Stimulated activated memory B cell treated with anti-CD40 and anti-IgM and Interleukin-4, amounts not matched to agents 10 μg/mL and 1 μg/mL and 100 μg/mL, for 72 hours (primary cell): Measurements from ENCODE around the gene HMX3.

Experiments used
- ATAC-seq: fragments of 150-1000 bp; cut with Tn5 transposase; 2 replicates; pipeline ENCODE4 v1.10.0; 2021
- H3K27ac Mint-ChIP-seq: one replicate; pipeline ENCODE4 v1.8.0; 2022; ENCODE audit warnings: mild to moderate bottlenecking, mixed read lengths
- H3K27me3 Mint-ChIP-seq: one replicate; pipeline ENCODE4 v1.8.0; 2022; ENCODE audit warnings: mixed read lengths
- H3K36me3 Mint-ChIP-seq: one replicate; pipeline ENCODE4 v1.8.0; 2022; ENCODE audit warnings: mixed read lengths
- H3K4me1 Mint-ChIP-seq: one replicate; pipeline ENCODE4 v1.8.0; 2022; ENCODE audit warnings: mixed read lengths
- H3K4me3 Mint-ChIP-seq: one replicate; pipeline ENCODE4 v1.8.0; 2022; ENCODE audit warnings: mild to moderate bottlenecking, moderate library complexity, mixed read lengths
- H3K9me3 Mint-ChIP-seq: one replicate; pipeline ENCODE4 v1.8.0; 2022; ENCODE audit warnings: mixed read lengths

HMX3 gene

DNA sequence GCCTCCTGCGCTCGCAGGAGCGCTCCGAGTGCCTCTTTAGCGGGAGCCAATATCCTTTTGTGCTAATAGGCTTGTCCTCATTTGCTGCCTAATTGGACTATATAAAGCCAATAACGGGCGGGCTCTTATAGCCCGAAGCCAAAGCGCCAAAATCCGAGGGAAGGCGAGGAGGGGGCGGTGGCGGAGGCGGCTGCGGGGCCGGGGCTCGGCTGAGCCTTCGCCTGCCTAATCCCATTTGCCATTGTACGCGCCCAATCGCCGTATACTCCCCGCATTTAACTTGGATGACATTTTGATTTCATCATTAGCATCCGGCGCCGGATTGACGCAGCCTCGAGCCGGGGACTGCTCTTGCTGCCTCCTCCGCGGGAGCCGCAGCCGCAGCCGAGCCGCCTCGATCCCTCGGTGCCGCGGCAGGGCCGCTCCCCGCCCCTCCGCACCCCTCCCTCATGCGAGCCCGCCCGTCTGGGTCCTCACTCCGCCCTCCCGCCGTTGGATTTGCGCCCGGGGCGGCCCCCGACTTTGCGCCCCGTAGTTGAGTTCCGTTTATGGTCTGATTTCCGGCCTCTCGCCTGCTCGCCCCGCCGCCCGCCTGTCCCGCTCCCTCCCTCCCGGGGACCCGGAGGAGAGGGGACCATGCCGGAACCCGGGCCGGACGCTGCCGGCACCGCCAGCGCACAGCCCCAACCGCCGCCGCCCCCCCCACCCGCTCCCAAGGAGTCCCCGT lies at the start of gene HMX3:
Gene HMX3 (plus strand): TSS at position 556 of the 727 bp plus-strand sequence. CDS start 81 bp downstream, at position 637.
- ATAC-seq, result no peak
- H3K36me3 Mint-ChIP-seq, result no peaks in the 10 kb centered on the region
- H3K27ac Mint-ChIP-seq, result peak within 1 kb of the TSS; percentile 30
- peaks cover 83% of the 10 kb centered on the region for H3K27me3 Mint-ChIP-seq
- H3K9me3 Mint-ChIP-seq, result no peaks in the 10 kb centered on the region
- H3K4me1 Mint-ChIP-seq, result peaks cover 28% of the 10 kb centered on the region
- H3K4me3 Mint-ChIP-seq, result peak within 1 kb of the TSS; percentile 50

GRCh38 chr10:123086281-123086680 lies 49.5 kb upstream of the HMX3 start:
- H3K4me1 Mint-ChIP-seq, result peaks cover 10% of the 10 kb centered on the region
- H3K9me3 Mint-ChIP-seq, result peaks cover 6% of the 10 kb centered on the region
- H3K27ac Mint-ChIP-seq, result no peak overlapping the region
- no peak overlapping the region for H3K4me3 Mint-ChIP-seq
- no peaks in the 10 kb centered on the region for H3K36me3 Mint-ChIP-seq
- no peak for ATAC-seq
- H3K27me3 Mint-ChIP-seq, result no peaks in the 10 kb centered on the region

DNA sequence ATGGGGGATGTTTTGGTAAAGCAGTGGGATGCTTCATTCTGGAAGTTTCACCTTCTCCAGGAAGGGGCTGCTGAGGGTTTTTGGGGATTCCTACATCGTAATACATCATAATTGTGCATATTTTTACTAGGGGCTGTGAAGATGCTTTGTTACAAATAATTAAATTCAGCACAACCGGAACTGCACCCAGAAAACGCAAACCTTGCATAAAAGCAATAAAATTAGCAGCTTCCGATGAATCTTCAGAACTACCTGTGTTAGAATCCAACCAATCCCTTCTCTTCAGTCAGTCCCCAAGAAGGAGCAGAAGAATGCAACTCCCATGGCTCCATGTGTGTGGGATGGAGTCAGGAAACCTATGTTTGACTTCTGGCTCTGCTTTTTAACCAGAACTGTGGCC lies 48.4 kb upstream of the HMX3 start:
- H3K36me3 Mint-ChIP-seq, result no peaks in the 10 kb centered on the region
- no peak overlapping the region for H3K27ac Mint-ChIP-seq
- H3K4me1 Mint-ChIP-seq, result peaks cover 10% of the 10 kb centered on the region
- no peak overlapping the region for H3K4me3 Mint-ChIP-seq
- peaks cover 6% of the 10 kb centered on the region for H3K9me3 Mint-ChIP-seq
- ATAC-seq, result no peak
- peaks cover 3% of the 10 kb centered on the region for H3K27me3 Mint-ChIP-seq

DNA sequence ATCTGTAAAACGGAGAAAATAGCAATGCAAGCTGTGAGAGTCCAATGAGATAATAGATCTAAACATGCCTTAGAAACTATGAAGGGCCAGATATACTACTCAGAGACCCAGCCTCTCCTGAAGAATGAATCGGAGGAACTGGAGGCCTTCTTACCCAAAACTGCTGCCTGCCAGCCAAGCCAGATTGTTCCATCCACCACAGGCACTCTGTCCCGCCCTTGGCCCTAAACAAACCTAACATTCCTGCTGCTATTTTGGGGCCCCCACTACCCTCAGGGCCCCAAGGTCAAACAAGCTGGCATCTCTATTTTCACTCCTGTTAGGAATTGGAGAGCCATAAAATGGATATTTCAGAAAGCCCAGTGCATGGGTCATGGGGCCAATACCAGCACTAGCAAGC lies 48.0 kb upstream of the HMX3 start:
- no peaks in the 10 kb centered on the region for H3K36me3 Mint-ChIP-seq
- peaks cover 7% of the 10 kb centered on the region for H3K27me3 Mint-ChIP-seq
- H3K27ac Mint-ChIP-seq, result no peak overlapping the region
- no peak for ATAC-seq
- no peak overlapping the region for H3K4me3 Mint-ChIP-seq
- H3K4me1 Mint-ChIP-seq, result peaks cover 10% of the 10 kb centered on the region
- H3K9me3 Mint-ChIP-seq, result peaks cover 6% of the 10 kb centered on the region

- no peak for ATAC-seq
- peaks cover 33% of the 10 kb centered on the region for H3K27me3 Mint-ChIP-seq
- H3K4me1 Mint-ChIP-seq, result peaks cover 10% of the 10 kb centered on the region
- H3K27ac Mint-ChIP-seq, result no peak overlapping the region
- no peaks in the 10 kb centered on the region for H3K9me3 Mint-ChIP-seq
- no peak overlapping the region for H3K4me3 Mint-ChIP-seq
- H3K36me3 Mint-ChIP-seq, result no peaks in the 10 kb centered on the region
Measured at GRCh38 chr10:123092635-123093414, 42.9 kb upstream of the HMX3 start.

DNA sequence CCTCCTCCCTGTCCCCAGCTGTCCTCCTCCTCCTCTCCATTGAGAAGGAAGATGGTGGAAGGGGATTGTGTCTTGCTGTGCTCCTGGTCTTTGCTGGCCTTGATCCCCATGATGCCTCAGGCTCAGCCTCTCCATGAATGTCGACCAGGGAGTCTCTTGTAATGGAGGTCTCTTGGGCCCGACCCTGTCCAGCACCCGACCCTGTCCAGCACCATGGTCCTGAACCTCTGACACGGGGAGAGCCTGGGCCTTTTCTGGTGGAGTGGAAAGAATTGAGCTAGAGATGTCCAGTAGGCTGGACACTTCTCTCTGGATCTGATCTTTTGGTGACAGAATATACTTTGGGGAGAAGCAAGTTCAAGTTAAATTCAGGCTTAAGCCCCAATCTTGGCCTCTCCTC lies 42.3 kb upstream of the HMX3 start:
- Mint-ChIP-seq H3K4me1 (peaks cover 10% of the 10 kb centered on the region), H3K36me3 (no peaks in the 10 kb centered on the region), H3K27ac (no peak overlapping the region), H3K4me3 (no peak overlapping the region), H3K27me3 (peaks cover 33% of the 10 kb centered on the region), H3K9me3 (no peaks in the 10 kb centered on the region)
- ATAC-seq, result no peak

DNA sequence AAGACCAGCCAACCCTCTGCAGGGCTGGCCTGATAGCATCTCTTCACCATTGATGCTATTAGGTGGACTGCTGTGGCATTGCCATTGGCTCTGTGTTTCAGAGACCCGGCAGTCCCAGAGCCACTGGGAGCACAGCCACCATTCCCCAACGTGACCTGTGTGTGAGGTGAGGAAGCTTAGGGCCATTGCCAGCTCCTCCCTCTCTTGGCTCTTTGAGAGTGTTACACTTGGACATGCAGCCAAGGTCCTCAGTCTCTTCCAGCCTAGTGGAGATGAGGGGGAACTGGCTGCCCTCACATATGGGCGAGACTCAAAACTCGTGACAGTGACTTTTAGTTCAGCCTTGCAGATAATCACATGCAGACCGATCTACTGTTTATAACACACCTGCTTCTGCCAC lies 39.3 kb upstream of the HMX3 start:
- H3K4me3 Mint-ChIP-seq, result no peak overlapping the region
- H3K27ac Mint-ChIP-seq, result no peak overlapping the region
- H3K27me3 Mint-ChIP-seq, result peaks cover 33% of the 10 kb centered on the region
- no peaks in the 10 kb centered on the region for H3K36me3 Mint-ChIP-seq
- no peaks in the 10 kb centered on the region for H3K9me3 Mint-ChIP-seq
- ATAC-seq, result no peak
- H3K4me1 Mint-ChIP-seq, result no peaks in the 10 kb centered on the region

DNA sequence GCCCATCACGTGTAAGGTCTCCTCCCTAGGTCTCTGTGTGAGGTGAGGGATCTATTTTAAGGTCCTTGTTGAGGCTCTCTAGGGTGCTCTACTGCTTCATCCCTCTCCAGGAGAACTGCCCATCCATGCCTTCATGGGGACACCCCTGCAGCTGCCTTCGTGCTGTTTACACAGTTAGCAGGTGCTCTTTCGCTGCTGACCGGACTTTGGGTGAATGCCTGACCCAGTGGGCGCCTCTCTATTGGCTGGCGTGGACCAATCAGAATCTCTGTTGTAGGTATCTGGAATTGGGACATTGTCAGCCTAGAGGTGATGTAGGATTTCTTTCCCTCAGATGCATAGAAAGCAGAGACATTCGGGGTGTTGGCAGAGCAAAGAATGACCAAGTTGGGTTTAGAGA lies 38.7 kb upstream of the HMX3 start:
- H3K36me3 Mint-ChIP-seq, result no peaks in the 10 kb centered on the region
- H3K9me3 Mint-ChIP-seq, result no peaks in the 10 kb centered on the region
- H3K4me1 Mint-ChIP-seq, result no peaks in the 10 kb centered on the region
- peaks cover 33% of the 10 kb centered on the region for H3K27me3 Mint-ChIP-seq
- no peak for ATAC-seq
- no peak overlapping the region for H3K4me3 Mint-ChIP-seq
- no peak overlapping the region for H3K27ac Mint-ChIP-seq

- no peak overlapping the region for H3K4me3 Mint-ChIP-seq
- H3K9me3 Mint-ChIP-seq, result no peaks in the 10 kb centered on the region
- no peak for ATAC-seq
- no peaks in the 10 kb centered on the region for H3K36me3 Mint-ChIP-seq
- no peaks in the 10 kb centered on the region for H3K4me1 Mint-ChIP-seq
- H3K27ac Mint-ChIP-seq, result no peak overlapping the region
- H3K27me3 Mint-ChIP-seq, result peaks cover 2% of the 10 kb centered on the region
Measured at GRCh38 chr10:123100030-123100762, 35.6 kb upstream of the HMX3 start.

GRCh38 chr10:123101872-123102271 lies 33.9 kb upstream of the HMX3 start:
- Mint-ChIP-seq H3K27me3 (peaks cover 13% of the 10 kb centered on the region), H3K36me3 (no peaks in the 10 kb centered on the region), H3K9me3 (no peaks in the 10 kb centered on the region), H3K4me1 (no peaks in the 10 kb centered on the region), H3K27ac (no peak overlapping the region), H3K4me3 (no peak overlapping the region)
- no peak for ATAC-seq

DNA sequence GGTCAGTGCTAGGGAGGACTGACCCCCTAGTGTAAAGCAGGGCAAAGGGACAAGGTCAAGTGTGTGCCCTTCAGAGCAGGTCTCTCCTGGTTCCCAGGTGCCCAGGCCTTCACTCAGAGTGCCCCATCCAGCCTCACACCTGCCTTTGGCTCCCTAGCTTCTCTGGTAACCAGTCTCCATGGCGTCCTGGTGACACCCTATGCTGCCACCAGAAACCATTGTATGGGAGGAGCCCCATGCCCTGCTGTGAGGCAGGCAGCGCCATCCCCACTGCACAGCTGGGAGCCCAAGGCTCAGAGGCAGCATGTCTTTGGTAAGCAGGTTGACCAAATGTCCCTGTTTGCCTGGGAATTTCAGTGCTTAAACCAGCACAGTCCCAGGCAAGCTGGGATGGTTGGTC lies 33.1 kb upstream of the HMX3 start:
- H3K27ac Mint-ChIP-seq, result no peak overlapping the region
- H3K36me3 Mint-ChIP-seq, result no peaks in the 10 kb centered on the region
- no peak for ATAC-seq
- no peaks in the 10 kb centered on the region for H3K9me3 Mint-ChIP-seq
- no peaks in the 10 kb centered on the region for H3K4me1 Mint-ChIP-seq
- no peak overlapping the region for H3K4me3 Mint-ChIP-seq
- H3K27me3 Mint-ChIP-seq, result peaks cover 13% of the 10 kb centered on the region

DNA sequence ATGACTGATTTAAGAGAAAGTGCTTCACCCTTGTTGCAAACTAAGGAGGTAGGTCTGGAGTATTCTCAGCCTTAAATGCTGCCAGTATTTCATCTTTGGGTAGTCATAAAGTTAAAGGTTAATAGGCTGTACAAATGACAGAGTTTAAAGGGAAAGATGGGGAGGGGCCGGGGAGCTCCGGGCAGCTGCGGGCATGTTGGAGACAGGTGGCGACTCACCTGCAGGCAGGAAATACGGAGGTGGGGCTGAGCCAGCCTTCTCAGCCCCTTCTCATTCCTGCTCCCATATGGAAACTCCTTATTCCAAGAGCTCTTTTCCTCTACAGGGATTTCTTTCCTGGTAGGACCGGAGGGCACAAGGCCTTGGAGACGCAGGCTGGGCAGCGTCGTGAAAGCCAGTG lies 31.8 kb upstream of the HMX3 start:
- Mint-ChIP-seq H3K4me3 (no peak overlapping the region), H3K27me3 (peaks cover 20% of the 10 kb centered on the region), H3K9me3 (no peaks in the 10 kb centered on the region), H3K4me1 (no peaks in the 10 kb centered on the region), H3K27ac (no peak overlapping the region), H3K36me3 (no peaks in the 10 kb centered on the region)
- ATAC-seq, result no peak

GRCh38 chr10:123109466-123109865 lies 26.3 kb upstream of the HMX3 start:
- Mint-ChIP-seq H3K4me1 (no peaks in the 10 kb centered on the region), H3K9me3 (no peaks in the 10 kb centered on the region), H3K36me3 (no peaks in the 10 kb centered on the region), H3K27ac (no peak overlapping the region), H3K27me3 (peaks cover 25% of the 10 kb centered on the region), H3K4me3 (no peak overlapping the region)
- ATAC-seq, result no peak

DNA sequence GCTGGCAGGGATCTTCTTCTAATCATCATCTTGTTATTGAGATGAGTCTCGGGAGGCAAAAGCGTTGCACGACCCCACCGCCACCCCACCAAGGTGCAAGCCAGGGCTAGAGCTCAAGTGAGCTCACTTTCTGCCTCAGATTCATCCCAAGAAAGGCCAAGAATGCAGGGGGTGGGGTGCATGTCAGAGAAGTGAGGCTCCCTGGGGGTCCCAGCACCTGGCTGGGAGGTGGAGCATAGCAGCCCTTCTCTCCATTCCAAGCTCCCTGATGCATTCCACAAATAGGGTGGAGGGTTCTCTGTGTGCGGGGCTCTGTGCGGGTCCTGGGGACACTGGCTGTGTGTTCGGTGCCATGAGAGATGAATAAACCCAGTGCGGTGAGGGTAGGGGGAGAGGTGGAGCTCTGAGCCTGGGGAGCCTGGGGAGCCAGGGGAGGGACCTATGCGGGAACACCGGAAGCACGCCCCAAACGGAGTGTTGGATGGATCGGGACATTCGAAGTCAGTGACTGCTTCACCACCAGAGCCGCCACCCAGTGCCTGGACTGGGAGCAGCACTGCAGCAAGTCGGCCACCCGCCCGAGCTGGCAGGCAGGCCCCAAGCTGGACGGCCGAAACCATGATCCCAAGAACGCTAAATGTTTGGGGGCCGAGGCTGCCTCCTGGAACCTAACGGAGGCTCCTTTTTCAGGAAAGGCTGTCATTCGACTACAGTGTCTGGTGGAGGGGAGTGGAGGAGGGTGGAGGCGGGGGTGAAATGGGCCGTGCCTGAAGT lies 17.9 kb upstream of the HMX3 start:
- peaks cover 43% of the 10 kb centered on the region for H3K27me3 Mint-ChIP-seq
- H3K9me3 Mint-ChIP-seq, result no peaks in the 10 kb centered on the region
- ATAC-seq, result no peak
- H3K36me3 Mint-ChIP-seq, result no peaks in the 10 kb centered on the region
- no peak overlapping the region for H3K27ac Mint-ChIP-seq
- no peaks in the 10 kb centered on the region for H3K4me1 Mint-ChIP-seq
- H3K4me3 Mint-ChIP-seq, result no peak overlapping the region

DNA sequence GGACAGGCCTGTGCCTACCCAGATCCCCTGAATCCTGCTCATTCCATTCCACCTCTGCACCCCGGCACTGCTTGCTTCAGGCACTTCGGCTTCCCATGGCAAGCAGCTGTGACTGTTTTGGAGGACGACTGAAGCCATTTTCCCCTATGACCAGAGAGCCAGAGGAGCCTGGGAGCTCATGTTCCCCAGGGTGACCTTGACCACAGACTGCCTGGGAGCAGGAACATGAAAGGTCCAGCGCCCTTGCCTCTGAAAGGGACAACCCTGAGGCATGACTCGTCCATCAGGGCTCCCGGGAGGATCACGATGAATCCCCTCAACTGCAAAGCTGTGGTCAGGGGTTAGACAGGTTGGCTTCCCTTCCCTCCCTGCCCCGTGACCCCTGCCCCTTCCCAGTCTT lies 16.7 kb upstream of the HMX3 start:
- Mint-ChIP-seq H3K36me3 (no peaks in the 10 kb centered on the region), H3K4me1 (no peaks in the 10 kb centered on the region), H3K9me3 (no peaks in the 10 kb centered on the region), H3K27me3 (peaks cover 44% of the 10 kb centered on the region), H3K27ac (no peak overlapping the region), H3K4me3 (no peak overlapping the region)
- no peak for ATAC-seq
